HepG2 (cell line): ENCODE measurements around the gene SP5. TPM values are rescaled to one million over a fixed set of nuclear protein-coding genes. Genes with fewer than 3 reads are reported as not detected.
A peak's percentile ranks its signal among the peaks of the same experiment; 100 is the strongest.

Experiments used
- ERF ChIP-seq: IDR thresholded peaks from 2 replicates; pipeline ENCODE4 v1.6.1; 2018; ENCODE audit warnings: missing biosample characterization, missing genetic modification reagents
- FOSL2 ChIP-seq: sonication (generic); formaldehyde crosslinking; IDR thresholded peaks from 2 replicates; pipeline ENCODE4 v1.4.0; 2020; ENCODE audit warnings: missing genetic modification reagents
- FOXM1 ChIP-seq: sonication (generic); formaldehyde crosslinking; IDR thresholded peaks from 2 replicates; pipeline ENCODE4 v1.5.0; 2020; ENCODE audit warnings: missing genetic modification reagents
- HMGXB3 ChIP-seq: sonication (generic); formaldehyde crosslinking; IDR thresholded peaks from 2 replicates; pipeline ENCODE4 v1.4.0; 2020; ENCODE audit warnings: missing genetic modification reagents, borderline replicate concordance
- JUNB ChIP-seq: sonication (generic); formaldehyde crosslinking; IDR thresholded peaks from 2 replicates; pipeline ENCODE4 v1.8.0; 2022; ENCODE audit warnings: missing genetic modification reagents, mild to moderate bottlenecking, borderline replicate concordance
- KDM3A ChIP-seq: IDR thresholded peaks from 2 replicates; pipeline ENCODE4 v1.6.1; 2018; ENCODE audit warnings: low read depth, missing compliant biosample characterization
- LBX2 ChIP-seq: sonication (generic); formaldehyde crosslinking; IDR thresholded peaks from 2 replicates; pipeline ENCODE4 v1.5.0; 2020; ENCODE audit warnings: missing genetic modification reagents, mild to moderate bottlenecking, borderline replicate concordance
- MTA1 ChIP-seq: sonication (generic); formaldehyde crosslinking; IDR thresholded peaks from 2 replicates; pipeline ENCODE4 v1.4.0; 2020; ENCODE audit warnings: missing genetic modification reagents, mild to moderate bottlenecking, borderline replicate concordance
- ZMYM3 ChIP-seq: sonication (generic); formaldehyde crosslinking; IDR thresholded peaks from 2 replicates; pipeline ENCODE4 v1.5.1; 2020; ENCODE audit warnings: mild to moderate bottlenecking, missing genetic modification reagents
- ZNF503 ChIP-seq: sonication (generic); formaldehyde crosslinking; IDR thresholded peaks from 2 replicates; pipeline ENCODE4 v1.4.0; 2020; ENCODE audit warnings: missing genetic modification reagents
- ZNF703 ChIP-seq: sonication (generic); formaldehyde crosslinking; IDR thresholded peaks from 2 replicates; pipeline ENCODE4 v1.5.1; 2020; ENCODE audit warnings: missing genetic modification reagents, mild to moderate bottlenecking, moderate library complexity, borderline replicate concordance
- polyA plus RNA-seq, 8 experiments: library from polyadenylated mRNA; depleted of rRNA in 3 of 8; stranded (reverse) in 7 of 8; unstranded in 1 of 8; fragments of >200 nt; fragmentation: Illumina TruSeq in 4 of 8; extraction: Trizol in 4 of 8; gene quantifications; 2 replicates each; pipeline versions ENCODE4 v1.2.1 to v1.2.3, GENCODE V29; 2011 to 2016; ENCODE audit warnings: low read depth in 4 of 8, missing spikeins in 1 of 8, mixed read lengths in 1 of 8; ENCODE audit not compliant: insufficient read depth in 1 of 8
- total RNA-seq, 5 experiments: library from RNA; depleted of rRNA; stranded (reverse); fragments of >200 nt; fragmentation: Illumina TruSeq; extraction: Trizol; gene quantifications; 2 replicates each; pipeline ENCODE4 v1.2.3, GENCODE V29; 2016; ENCODE audit warnings: low read depth in 1 of 5
- TF ChIP-seq, protein P1 (sequence below): IDR thresholded peaks from 2 replicates; pipeline ENCODE4 v1.6.1; 2016; ENCODE audit warnings: missing genetic modification reagents, missing compliant biosample characterization
- TF ChIP-seq, protein P2 (sequence below): sonication (generic); formaldehyde crosslinking; IDR thresholded peaks from 2 replicates; pipeline ENCODE4 v1.8.0; 2022; ENCODE audit warnings: mild to moderate bottlenecking, missing genetic modification reagents, borderline replicate concordance

Gene SP5
- total and polyA plus RNA-seq, 2 of the 13 experiments (the other 11 are each of a cell fraction or from before 2014, with no cell fraction given): 50.8 to 119 TPM

- TF ChIP-seq MTA1 (CRISPR knock-in tag) (peak; percentile 71; the same call in 1 of the 2 replicates), KDM3A (CRISPR knock-in tag) (0 out of 2 replicates have a peak, but pooled peaks have one; percentile 85), JUNB (CRISPR knock-in tag) (0 out of 2 replicates have a peak, but pooled peaks have one; percentile 50), FOXM1 (CRISPR knock-in tag) (peak; percentile 48; the same call in 1 of the 2 replicates), LBX2 (CRISPR knock-in tag) (0 out of 2 replicates have a peak, but pooled peaks have one; percentile 61), HMGXB3 (CRISPR knock-in tag) (no peak), ZMYM3 (CRISPR knock-in tag) (peak; percentile 41; the same call in 1 of the 2 replicates), ERF (CRISPR knock-in tag) (peak; percentile 87), ZNF503 (CRISPR knock-in tag) (0 out of 2 replicates have a peak, but pooled peaks have one; percentile 48), FOSL2 (CRISPR knock-in tag) (no peak; the same call in none of the 2 replicates), ZNF703 (CRISPR knock-in tag) (peak; percentile 42; the same call in 1 of the 2 replicates)
- TF ChIP-seq, protein P1, sequence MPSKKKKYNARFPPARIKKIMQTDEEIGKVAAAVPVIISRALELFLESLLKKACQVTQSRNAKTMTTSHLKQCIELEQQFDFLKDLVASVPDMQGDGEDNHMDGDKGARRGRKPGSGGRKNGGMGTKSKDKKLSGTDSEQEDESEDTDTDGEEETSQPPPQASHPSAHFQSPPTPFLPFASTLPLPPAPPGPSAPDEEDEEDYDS (CRISPR knock-in tag): peak; percentile 23; the same call in 1 of the 2 replicates
- TF ChIP-seq, protein P2, sequence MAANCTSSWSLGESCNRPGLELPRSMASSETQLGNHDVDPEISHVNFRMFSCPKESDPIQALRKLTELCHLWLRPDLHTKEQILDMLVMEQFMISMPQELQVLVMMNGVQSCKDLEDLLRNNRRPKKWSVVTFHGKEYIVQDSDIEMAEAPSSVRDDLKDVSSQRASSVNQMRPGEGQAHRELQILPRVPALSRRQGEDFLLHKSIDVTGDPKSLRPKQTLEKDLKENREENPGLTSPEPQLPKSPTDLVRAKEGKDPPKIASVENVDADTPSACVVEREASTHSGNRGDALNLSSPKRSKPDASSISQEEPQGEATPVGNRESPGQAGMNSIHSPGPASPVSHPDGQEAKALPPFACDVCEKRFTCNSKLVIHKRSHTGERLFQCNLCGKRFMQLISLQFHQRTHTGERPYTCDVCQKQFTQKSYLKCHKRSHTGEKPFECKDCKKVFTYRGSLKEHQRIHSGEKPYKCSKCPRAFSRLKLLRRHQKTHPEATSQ (CRISPR knock-in tag): 0 out of 2 replicates have a peak, but pooled peaks have one; percentile 9
Measured at GRCh38 chr2:170716851-170717598, 1.9 kb downstream of the SP5 start (continued).
